Measurements from ENCODE around the gene GRPEL1. TPM values are rescaled to one million over a fixed set of nuclear protein-coding genes. Genes with fewer than 3 reads are reported as not detected.

Gene GRPEL1
- total RNA-seq, 1 donor from 2014 or later, result 55.8 TPM

- Histone ChIP-seq H4K20me1 (ENCODE audit: insufficient read depth, low read length) (no peaks in the 10 kb centered on the region), H3K27ac (ENCODE audit: low read depth, low read length) (no peak overlapping the region), H3K36me3 (ENCODE audit: insufficient read depth, low read length) (no peaks in the 10 kb centered on the region), H2AFZ (ENCODE audit: low read depth, low read length) (no peak overlapping the region), H3K79me2 (ENCODE audit: insufficient read depth, low read length) (no peaks in the 10 kb centered on the region), H3K4me3 (ENCODE audit: insufficient read depth, low read depth, low read length) (no peak overlapping the region), H3K27me3 (ENCODE audit: insufficient read depth, low read length) (no peaks in the 10 kb centered on the region), H3K4me2 (ENCODE audit: low read length) (no peak overlapping the region), H3K9ac (ENCODE audit: low read length) (no peak overlapping the region), H3K4me1 (ENCODE audit: insufficient read depth, low read length) (peaks cover 29% of the 10 kb centered on the region), H3K9me3 (ENCODE audit: insufficient read depth, low read depth, low read length) (no peaks in the 10 kb centered on the region)
- peaks cover 32% of the 10 kb centered on the region for H3K4me1 Mint-ChIP-seq (ENCODE audit: low read depth, unreplicated experiment)
- FAIRE-seq (no peak), DNase-seq (ENCODE audit: low read depth) (no peak)
- H3K36me3 Mint-ChIP-seq (ENCODE audit: low read depth, unreplicated experiment), result peaks cover 4% of the 10 kb centered on the region
- no peak overlapping the region for H3K4me3 Mint-ChIP-seq (ENCODE audit: unreplicated experiment)
- no peak for TF ChIP-seq EZH2 (IDR thresholded peaks at IDR 0.05; ENCODE audit: insufficient read depth, low read length)
- H3K27me3 Mint-ChIP-seq (ENCODE audit: low read depth, unreplicated experiment), result no peaks in the 10 kb centered on the region
- no peak overlapping the region for H3K27ac Mint-ChIP-seq (ENCODE audit: unreplicated experiment)
- H3K9me3 Mint-ChIP-seq (ENCODE audit: unreplicated experiment), result no peaks in the 10 kb centered on the region
These were observed 30.4 kb downstream of the GRPEL1 start for GRCh38 chr4:7037425-7037824.

- Mint-ChIP-seq H3K36me3 (ENCODE audit: low read depth, unreplicated experiment) (peaks cover 11% of the 10 kb centered on the region), H3K27me3 (ENCODE audit: low read depth, unreplicated experiment) (no peaks in the 10 kb centered on the region), H3K4me3 (ENCODE audit: unreplicated experiment) (no peak overlapping the region), H3K27ac (ENCODE audit: unreplicated experiment) (peak overlapping the region; percentile 83), H3K9me3 (ENCODE audit: unreplicated experiment) (no peaks in the 10 kb centered on the region), H3K4me1 (ENCODE audit: low read depth, unreplicated experiment) (peaks cover 28% of the 10 kb centered on the region)
- H3K9me3 ChIP-seq (ENCODE audit: insufficient read depth, low read depth, low read length), result no peaks in the 10 kb centered on the region
- no peak overlapping the region for H2AFZ ChIP-seq (ENCODE audit: low read depth, low read length)
- no peaks in the 10 kb centered on the region for H3K27me3 ChIP-seq (ENCODE audit: insufficient read depth, low read length)
- TF ChIP-seq CTCF (IDR thresholded peaks at IDR 0.05; ENCODE audit: insufficient read depth, low read depth, low read length), result no peak
- TF ChIP-seq EZH2 (IDR thresholded peaks at IDR 0.05; ENCODE audit: insufficient read depth, low read length), result no peak
- peak overlapping the region; percentile 27 for H3K4me2 ChIP-seq (ENCODE audit: low read length)
- H3K27ac ChIP-seq (ENCODE audit: low read depth, low read length), result peak overlapping the region; percentile 5
- H3K9ac ChIP-seq (ENCODE audit: low read length), result peak overlapping the region; percentile 36
- H3K4me3 ChIP-seq (ENCODE audit: insufficient read depth, low read depth, low read length), result no peak overlapping the region
- DNase-seq (ENCODE audit: low read depth), result peak; percentile 70
- H4K20me1 ChIP-seq (ENCODE audit: insufficient read depth, low read length), result no peaks in the 10 kb centered on the region
- H3K4me1 ChIP-seq (ENCODE audit: insufficient read depth, low read length), result peaks cover 26% of the 10 kb centered on the region
- FAIRE-seq, result no peak
- no peaks in the 10 kb centered on the region for H3K79me2 ChIP-seq (ENCODE audit: insufficient read depth, low read length)
- peaks cover 7% of the 10 kb centered on the region for H3K36me3 ChIP-seq (ENCODE audit: insufficient read depth, low read length)
These were observed 33.4 kb downstream of the GRPEL1 start for GRCh38 chr4:7034262-7035081.

- no peak overlapping the region for H3K9ac ChIP-seq (ENCODE audit: low read length)
- peaks cover 12% of the 10 kb centered on the region for H3K36me3 ChIP-seq (ENCODE audit: insufficient read depth, low read length)
- FAIRE-seq (no peak), DNase-seq (ENCODE audit: low read depth) (no peak)
- H3K9me3 ChIP-seq (ENCODE audit: insufficient read depth, low read depth, low read length), result no peaks in the 10 kb centered on the region
- Mint-ChIP-seq H3K36me3 (ENCODE audit: low read depth, unreplicated experiment) (peaks cover 18% of the 10 kb centered on the region), H3K27ac (ENCODE audit: unreplicated experiment) (no peak overlapping the region), H3K27me3 (ENCODE audit: low read depth, unreplicated experiment) (no peaks in the 10 kb centered on the region), H3K4me1 (ENCODE audit: low read depth, unreplicated experiment) (peaks cover 28% of the 10 kb centered on the region), H3K9me3 (ENCODE audit: unreplicated experiment) (no peaks in the 10 kb centered on the region), H3K4me3 (ENCODE audit: unreplicated experiment) (no peak overlapping the region)
- no peak overlapping the region for H3K4me3 ChIP-seq (ENCODE audit: insufficient read depth, low read depth, low read length)
- H3K4me2 ChIP-seq (ENCODE audit: low read length), result no peak overlapping the region
- H3K4me1 ChIP-seq (ENCODE audit: insufficient read depth, low read length), result peaks cover 26% of the 10 kb centered on the region
- TF ChIP-seq CTCF (IDR thresholded peaks at IDR 0.05; ENCODE audit: insufficient read depth, low read depth, low read length) (no peak), EZH2 (IDR thresholded peaks at IDR 0.05; ENCODE audit: insufficient read depth, low read length) (no peak)
- no peaks in the 10 kb centered on the region for H3K79me2 ChIP-seq (ENCODE audit: insufficient read depth, low read length)
- H3K27me3 ChIP-seq (ENCODE audit: insufficient read depth, low read length), result no peaks in the 10 kb centered on the region
- no peak overlapping the region for H3K27ac ChIP-seq (ENCODE audit: low read depth, low read length)
- no peak overlapping the region for H2AFZ ChIP-seq (ENCODE audit: low read depth, low read length)
- peaks cover 5% of the 10 kb centered on the region for H4K20me1 ChIP-seq (ENCODE audit: insufficient read depth, low read length)
These were observed 35.3 kb downstream of the GRPEL1 start for GRCh38 chr4:7032596-7032995.
